C4-2B (cell line): ENCODE measurements around the gene PBX4.

ENCODE experiments used
- H3K27ac ChIP-seq: fragments of 450-650 bp; 2 replicates; pipeline ENCODE4 v1.5.1; 2017
- ZFX ChIP-seq: fragments of 450-650 bp; IDR thresholded peaks from 2 replicates; pipeline ENCODE4 v1.6.1; 2017
- TF ChIP-seq, protein P1 (sequence below): fragments of 450-650 bp; conservative IDR thresholded peaks from 2 replicates; pipeline ENCODE4 v1.5.1; 2017; ENCODE audit warnings: mild to moderate bottlenecking

The PBX4 gene

DNA sequence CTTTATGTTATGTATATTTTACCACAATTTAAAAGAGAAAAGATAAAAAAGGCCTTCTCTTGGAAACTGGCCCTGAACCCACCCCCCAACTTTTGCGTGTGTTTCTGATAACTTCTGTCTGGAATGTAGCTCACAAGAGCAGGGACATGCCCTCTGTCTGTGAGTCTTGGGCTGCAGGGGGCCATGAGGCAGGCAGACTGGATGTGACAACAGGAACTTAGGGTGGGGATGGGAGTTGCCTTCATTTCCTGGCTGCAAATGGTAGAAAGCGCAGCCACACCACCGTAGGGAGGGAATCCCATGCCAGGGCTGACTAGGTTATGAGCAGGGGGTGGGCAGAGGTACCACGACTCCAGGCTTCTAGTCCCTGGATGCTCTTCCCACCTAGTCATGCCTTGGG, 58.6 kb downstream of the PBX4 start:
- no peak overlapping the region for H3K27ac ChIP-seq
- TF ChIP-seq, protein P1, sequence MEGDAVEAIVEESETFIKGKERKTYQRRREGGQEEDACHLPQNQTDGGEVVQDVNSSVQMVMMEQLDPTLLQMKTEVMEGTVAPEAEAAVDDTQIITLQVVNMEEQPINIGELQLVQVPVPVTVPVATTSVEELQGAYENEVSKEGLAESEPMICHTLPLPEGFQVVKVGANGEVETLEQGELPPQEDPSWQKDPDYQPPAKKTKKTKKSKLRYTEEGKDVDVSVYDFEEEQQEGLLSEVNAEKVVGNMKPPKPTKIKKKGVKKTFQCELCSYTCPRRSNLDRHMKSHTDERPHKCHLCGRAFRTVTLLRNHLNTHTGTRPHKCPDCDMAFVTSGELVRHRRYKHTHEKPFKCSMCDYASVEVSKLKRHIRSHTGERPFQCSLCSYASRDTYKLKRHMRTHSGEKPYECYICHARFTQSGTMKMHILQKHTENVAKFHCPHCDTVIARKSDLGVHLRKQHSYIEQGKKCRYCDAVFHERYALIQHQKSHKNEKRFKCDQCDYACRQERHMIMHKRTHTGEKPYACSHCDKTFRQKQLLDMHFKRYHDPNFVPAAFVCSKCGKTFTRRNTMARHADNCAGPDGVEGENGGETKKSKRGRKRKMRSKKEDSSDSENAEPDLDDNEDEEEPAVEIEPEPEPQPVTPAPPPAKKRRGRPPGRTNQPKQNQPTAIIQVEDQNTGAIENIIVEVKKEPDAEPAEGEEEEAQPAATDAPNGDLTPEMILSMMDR: no peak
- no peak for TF ChIP-seq ZFX

DNA sequence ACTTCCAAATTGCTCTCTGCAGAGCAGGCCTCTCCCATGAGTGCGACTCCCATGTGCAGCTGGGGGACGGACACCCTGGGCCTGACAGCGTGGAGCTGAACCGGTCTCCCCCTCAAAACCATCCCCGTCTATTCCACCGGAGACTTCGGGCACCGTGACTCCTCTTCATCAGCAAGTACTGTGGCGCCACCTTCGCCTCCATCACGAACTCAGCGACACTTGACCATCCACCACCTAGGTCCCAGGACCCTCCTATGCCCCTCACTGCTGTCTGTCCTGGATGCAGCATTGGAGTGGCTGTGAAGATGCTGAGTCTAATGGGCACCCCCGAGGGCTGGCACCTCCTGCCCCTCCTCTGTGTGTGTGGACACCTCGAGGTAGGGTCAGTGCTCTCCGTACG, 59.9 kb downstream of the PBX4 start:
- TF ChIP-seq ZFX: no peak
- TF ChIP-seq, protein P1: no peak
- no peak overlapping the region for H3K27ac ChIP-seq

DNA sequence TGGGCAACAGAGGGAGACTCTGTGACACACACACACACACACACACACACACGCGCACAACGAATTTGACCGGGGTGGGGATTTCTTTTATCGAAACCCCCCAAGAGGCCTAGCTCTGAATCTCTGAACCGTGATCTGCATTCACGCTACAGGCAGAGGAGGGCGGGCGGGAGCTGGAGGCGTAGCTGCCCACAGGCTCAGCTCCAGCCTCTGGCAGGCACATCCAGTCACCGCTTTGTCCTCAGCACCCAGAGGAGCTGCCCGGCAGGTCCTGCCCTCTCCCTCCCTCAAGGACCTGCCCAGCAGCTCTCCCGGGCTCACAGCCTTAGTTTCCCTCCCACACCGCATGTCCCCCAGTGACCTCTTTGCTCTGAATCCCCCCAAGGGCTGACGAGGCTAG, 60.4 kb downstream of the PBX4 start:
- no peak overlapping the region for H3K27ac ChIP-seq

DNA sequence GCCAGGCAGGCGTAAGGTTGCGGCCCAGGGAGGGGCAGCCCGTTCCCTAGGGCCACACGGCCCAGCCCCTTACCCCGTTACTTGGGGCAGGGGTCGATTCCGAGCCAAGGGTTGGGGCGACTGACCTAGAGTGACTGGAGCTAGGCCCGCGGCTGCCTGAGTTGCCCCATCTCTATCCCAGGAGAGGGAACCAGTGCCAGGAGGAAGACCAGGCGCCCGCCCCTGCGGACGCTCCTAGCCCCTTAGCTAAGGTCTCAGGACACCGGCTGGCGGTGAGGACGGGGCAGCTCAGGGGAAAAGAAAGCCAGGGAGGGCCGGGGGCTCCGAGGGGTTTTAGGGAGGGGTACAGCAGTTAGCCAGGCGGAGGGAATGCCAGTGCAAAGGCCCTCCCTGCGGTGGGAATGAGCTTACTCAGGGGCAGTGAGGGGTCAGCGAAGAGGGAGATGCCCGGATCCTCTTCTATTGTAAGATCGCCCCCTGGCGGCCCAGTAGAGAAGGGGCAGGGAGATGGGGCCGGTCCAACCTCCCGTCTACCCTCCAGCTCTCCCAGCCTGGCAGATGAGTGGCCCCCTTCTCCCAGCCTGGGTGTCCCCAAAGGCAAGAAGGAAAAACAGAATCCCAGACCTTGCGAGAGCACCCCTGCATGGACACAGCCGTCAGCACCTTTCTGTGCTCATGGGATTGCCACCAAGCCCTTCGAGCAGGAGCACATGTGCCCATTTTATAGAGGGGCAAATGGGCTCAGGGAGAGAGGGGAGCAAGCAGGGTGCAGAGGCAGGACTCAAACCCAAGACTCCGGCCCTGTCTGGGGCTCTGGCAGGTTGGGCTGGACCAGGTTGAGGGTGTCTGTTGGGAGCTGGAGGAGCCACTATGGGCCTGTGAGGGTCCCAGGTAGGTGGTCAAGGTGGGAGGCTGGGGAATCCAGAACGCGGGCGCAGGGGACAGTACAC, 64.1 kb downstream of the PBX4 start:
- no peak for TF ChIP-seq ZFX
- TF ChIP-seq, protein P1: peak; percentile 93
- no peak overlapping the region for H3K27ac ChIP-seq

More for the DNA sequence above, 60.4 kb downstream of the PBX4 start:
- TF ChIP-seq, protein P1: no peak
- TF ChIP-seq ZFX: no peak

DNA sequence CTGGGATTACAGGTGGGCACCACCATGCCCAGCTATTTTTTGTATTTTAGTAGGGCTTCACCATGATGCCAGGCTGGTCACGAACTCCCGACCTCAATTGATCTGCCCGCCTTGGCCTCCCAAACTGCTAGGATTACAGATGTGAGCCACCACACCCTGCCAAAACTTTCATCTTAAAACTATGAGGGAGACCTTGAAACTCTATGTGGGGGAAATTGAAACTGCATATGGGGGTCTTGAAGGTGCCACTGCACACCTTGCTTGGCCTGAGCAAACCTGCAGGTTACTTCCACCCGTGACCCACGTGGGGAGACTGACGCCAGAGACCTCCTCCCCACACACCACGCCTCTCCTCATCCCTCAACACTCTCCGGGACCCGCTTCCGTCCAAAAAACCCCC, 64.8 kb downstream of the PBX4 start:
- H3K27ac ChIP-seq: no peak overlapping the region
- TF ChIP-seq, protein P1: no peak
- TF ChIP-seq ZFX: no peak

DNA sequence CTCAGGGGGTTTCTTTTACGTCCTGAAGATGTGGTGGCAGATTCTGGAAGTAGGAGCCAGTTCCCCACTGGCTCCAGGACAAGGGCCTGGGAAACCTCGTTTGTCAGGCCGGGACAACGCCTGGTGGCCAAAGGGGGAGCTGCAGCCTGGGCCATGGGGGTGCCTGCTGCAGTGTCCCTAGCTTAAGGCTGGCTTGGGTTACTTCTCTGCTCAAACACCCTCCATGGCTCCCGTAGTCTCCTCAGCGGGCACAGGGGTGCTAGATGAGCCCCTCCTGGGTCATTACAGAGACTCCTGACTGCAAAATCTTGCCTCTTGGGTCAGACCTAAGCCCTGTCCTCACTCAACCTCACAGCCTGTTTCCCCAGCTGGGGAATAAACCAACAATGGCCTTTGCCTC, 65.7 kb downstream of the PBX4 start:
- no peak overlapping the region for H3K27ac ChIP-seq
- TF ChIP-seq, protein P1: no peak; the same call in 1 of the 2 replicates
- TF ChIP-seq ZFX: no peak

DNA sequence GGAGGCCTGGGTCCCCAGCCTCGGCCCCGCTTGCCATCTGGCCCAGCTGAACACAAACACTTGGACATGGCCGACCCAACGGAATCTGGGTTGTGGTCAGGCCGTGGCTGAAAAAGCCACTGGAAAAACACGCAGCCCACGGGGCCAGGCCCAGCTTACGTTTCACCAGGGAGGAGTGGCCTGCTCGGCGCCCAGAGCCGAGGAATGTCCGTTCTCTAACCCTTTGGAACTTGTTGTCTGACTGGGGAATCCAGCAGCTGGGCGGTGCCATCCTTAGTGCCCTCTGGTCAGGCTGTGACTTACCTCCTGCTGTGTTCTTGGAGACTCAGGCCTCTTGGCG, 66.7 kb downstream of the PBX4 start:
- H3K27ac ChIP-seq: no peak overlapping the region
- TF ChIP-seq, protein P1: no peak
- TF ChIP-seq ZFX: no peak
